Esophagus squamous epithelium (tissue), 5 donors: ENCODE results near the gene KRT2. TPM values are rescaled to one million over a fixed set of nuclear protein-coding genes. Genes with fewer than 3 reads are reported as not detected.

Experiments
- DNase-seq: peaks from one replicate; lab custom pipeline; 2025; lab: John Stamatoyannopoulos, UW
- H3K27ac ChIP-seq, 4 donors: fragments of 200-600 bp; sonication (generic); one replicate each; pipeline ENCODE4 v1.5.1; 2016 to 2019; ENCODE audit warnings: mild to moderate bottlenecking in 1 of 4
- H3K27me3 ChIP-seq, 4 donors: fragments of 200-600 bp; sonication (generic); 1 replicate in 3 of 4; 2 replicates in 1 of 4; pipeline versions ENCODE4 v1.5.1 to v1.6.0; 2017 to 2021; ENCODE audit warnings: antibody characterized with exemption in 1 of 4
- H3K36me3 ChIP-seq, 3 donors: fragments of 200-600 bp; sonication (generic); one replicate each; pipeline ENCODE4 v1.5.1; 2016 to 2019
- H3K4me1 ChIP-seq, 3 donors: fragments of 200-600 bp; sonication (generic); one replicate each; pipeline ENCODE4 v1.5.1; 2017 to 2019
- H3K4me3 ChIP-seq, 4 donors: fragments of 200-600 bp; sonication (generic); 1 replicate in 3 of 4; 2 replicates in 1 of 4; pipeline ENCODE4 v1.5.1; 2016 to 2019; ENCODE audit warnings: mild to moderate bottlenecking in 2 of 4, moderate library complexity in 1 of 4
- H3K9me3 ChIP-seq, 3 donors: fragments of 200-600 bp; sonication (generic); one replicate each; pipeline ENCODE4 v1.5.1; 2016 to 2019
- CTCF ChIP-seq, 6 experiments: fragments of 450-650 bp in 4 of 6; fragments of 200-600 bp in 2 of 6; sonication (generic) in 2 of 6; IDR thresholded peaks; one replicate each; pipeline ENCODE4 v1.5.1; 2016 to 2019; ENCODE audit warnings: antibody characterized with exemption in 6 of 6, mild to moderate bottlenecking in 4 of 6, moderate library complexity in 4 of 6
- POLR2A ChIP-seq, 4 donors: fragments of 450-650 bp; IDR thresholded peaks; one replicate each; pipeline ENCODE4 v1.6.1; 2017; ENCODE audit warnings: antibody characterized with exemption in 4 of 4, mild to moderate bottlenecking in 4 of 4, moderate library complexity in 3 of 4
- WGBS, 2 donors: methylation state at CpG; one replicate each; pipeline ENCODE4 v1.1.5; 2018; 5-methylcytosine and 5-hydroxymethylcytosine counted together
- intact Hi-C: fragments of 100-400 bp; cut with DNase I; formaldehyde crosslinking; loops from one replicate; pipeline ENCODE4 v1.15.0; 2022
- total RNA-seq, 4 donors: library from RNA; depleted of rRNA; stranded (reverse); fragments of >200 nt; gene quantifications; one replicate each; pipeline ENCODE4 v1.1.0, GENCODE V29; 2016
- donor health status: DM: yes; HTN: yes; CAD: no.

KRT2 gene
- total RNA-seq, 4 donors from 2014 or later: 0.95 to 0.99 TPM; not detected in 2

GRCh38 chr12:52647601-52648000, 4.4 kb downstream of the KRT2 start:
- H3K36me3 ChIP-seq: no peaks in the 10 kb centered on the region
- H3K9me3 ChIP-seq: no peaks in the 10 kb centered on the region
- intact Hi-C loops: no loop called here
- 90 to 94% methylated on average over 8 to 9 of the region's 9 CpGs for WGBS, 2 donors
- no peak overlapping the region for H3K4me3 ChIP-seq
- peaks cover 0 to 6% (median 0%) of the 10 kb centered on the region in 4 donors for H3K27me3 ChIP-seq
- DNase-seq: no peak
- no peak overlapping the region for H3K27ac ChIP-seq
- no peak for TF ChIP-seq POLR2A (IDR thresholded peaks at IDR 0.05)
- no peak for TF ChIP-seq CTCF (IDR thresholded peaks at IDR 0.05)
- peaks cover 0 to 20% (median 4%) of the 10 kb centered on the region in 3 donors for H3K4me1 ChIP-seq

- intact Hi-C loops: no loop called here
- Histone ChIP-seq H3K4me3 (no peak overlapping the region), H3K27ac (no peak overlapping the region), H3K36me3 (no peaks in the 10 kb centered on the region), H3K9me3 (no peaks in the 10 kb centered on the region), H3K27me3 (peaks cover 0 to 14% (median 0%) of the 10 kb centered on the region in 4 donors), H3K4me1 (peaks cover 0 to 20% (median 4%) of the 10 kb centered on the region in 3 donors)
- 85 to 91% methylated on average over 9 to 12 of the region's 12 CpGs for WGBS, 2 donors
- no peak for TF ChIP-seq POLR2A (IDR thresholded peaks at IDR 0.05)
- TF ChIP-seq CTCF (IDR thresholded peaks at IDR 0.05): no peak
- no peak for DNase-seq
These were observed 5.4 kb downstream of the KRT2 start for GRCh38 chr12:52646613-52647012.

- no peak for DNase-seq
- Histone ChIP-seq H3K36me3 (no peaks in the 10 kb centered on the region), H3K27ac (no peak overlapping the region)
These were observed 6.0 kb downstream of the KRT2 start for GRCh38 chr12:52645982-52646381.

GRCh38 chr12:52645120-52645761, 6.8 kb downstream of the KRT2 start:
- TF ChIP-seq POLR2A (IDR thresholded peaks at IDR 0.05) (no peak), CTCF (IDR thresholded peaks at IDR 0.05) (no peak)
- Histone ChIP-seq H3K27ac (no peak overlapping the region), H3K4me1 (peaks cover 0 to 11% (median under 1%) of the 10 kb centered on the region in 3 donors), H3K4me3 (no peak overlapping the region), H3K9me3 (no peaks in the 10 kb centered on the region), H3K36me3 (no peaks in the 10 kb centered on the region), H3K27me3 (peaks cover 0 to 18% (median 0%) of the 10 kb centered on the region in 4 donors)
- intact Hi-C loops: no loop called here
- no peak for DNase-seq
- WGBS, 2 donors: 73 to 75% methylated on average over 6 to 7 of the region's 7 CpGs

More at GRCh38 chr12:52645982-52646381, 6.0 kb downstream of the KRT2 start:
- Histone ChIP-seq H3K4me3 (no peak overlapping the region), H3K4me1 (peaks cover 0 to 18% (median 4%) of the 10 kb centered on the region in 3 donors), H3K27me3 (peaks cover 0 to 18% (median 0%) of the 10 kb centered on the region in 4 donors), H3K9me3 (no peaks in the 10 kb centered on the region)
- intact Hi-C loops: no loop called here
- no peak for TF ChIP-seq POLR2A (IDR thresholded peaks at IDR 0.05)
- no peak for TF ChIP-seq CTCF (IDR thresholded peaks at IDR 0.05)
- 83 to 90% methylated on average over 3 to 4 of the region's 4 CpGs for WGBS, 2 donors

- peaks cover 0 to 6% (median 0%) of the 10 kb centered on the region in 3 donors for H3K4me1 ChIP-seq
- no peaks in the 10 kb centered on the region for H3K9me3 ChIP-seq
- intact Hi-C loops: no loop called here
- no peak overlapping the region for H3K27ac ChIP-seq
- 72 to 80% methylated on average over 1 to 6 of the region's 6 CpGs for WGBS, 2 donors
- H3K4me3 ChIP-seq: no peak overlapping the region
- peaks cover 0 to 24% (median 0%) of the 10 kb centered on the region in 4 donors for H3K27me3 ChIP-seq
- TF ChIP-seq POLR2A (IDR thresholded peaks at IDR 0.05) (no peak), CTCF (IDR thresholded peaks at IDR 0.05) (no peak)
- no peaks in the 10 kb centered on the region for H3K36me3 ChIP-seq
- no peak for DNase-seq
These were observed 8.0 kb downstream of the KRT2 start for GRCh38 chr12:52644078-52644415.
